ENCODE data around the gene SUMO3. TPM values are rescaled to one million over a fixed set of nuclear protein-coding genes. Genes with fewer than 3 reads are reported as not detected.

The SUMO3 gene
- total and polyA plus RNA-seq, 2 of the 4 experiments (the other 2 are of a cell fraction), result 64.9 to 101 TPM

DNA sequence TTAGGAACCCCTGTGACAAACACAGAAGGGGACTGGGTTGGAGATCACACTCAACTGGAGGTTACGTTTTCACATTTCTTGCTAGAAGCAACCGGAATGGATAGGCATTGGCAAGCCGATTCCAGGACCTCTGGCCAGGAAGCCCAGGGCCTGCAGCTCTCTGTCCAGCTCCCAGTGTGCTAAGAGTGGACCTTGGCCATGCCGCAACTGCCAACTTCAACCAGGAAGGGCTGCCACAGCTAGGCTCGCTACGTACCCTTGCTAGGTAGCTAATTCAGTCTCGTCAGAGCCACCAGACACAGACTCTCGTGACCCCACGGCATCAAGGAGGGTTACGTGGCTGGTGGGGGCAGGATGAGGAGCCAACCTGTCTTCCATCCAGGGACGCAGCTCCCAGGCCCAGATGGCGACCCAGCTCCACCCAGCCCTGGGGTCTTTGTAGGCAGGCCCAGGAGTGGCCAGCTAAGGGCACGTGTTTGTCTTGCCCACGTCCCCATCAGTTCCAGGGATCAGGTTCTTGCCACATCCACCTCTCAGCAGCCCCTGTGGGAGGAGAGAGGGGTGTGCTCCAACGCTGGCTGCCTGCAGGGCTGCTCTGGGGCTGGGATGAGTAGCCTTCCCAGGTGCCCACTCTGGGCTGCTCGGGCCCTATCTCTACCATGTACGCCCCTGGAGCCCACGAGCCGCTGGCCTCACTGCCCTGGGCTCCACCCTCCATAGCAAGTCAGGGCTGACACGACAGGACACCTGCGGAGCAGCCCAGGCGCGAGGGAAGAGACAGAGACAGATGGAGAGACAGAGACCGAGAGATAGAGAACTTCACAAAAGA, 55.4 kb downstream of the SUMO3 start (continued):
- no peak for TF ChIP-seq FOS (IDR thresholded peaks at IDR 0.05; ENCODE audit: low read depth, low read length)

DNA sequence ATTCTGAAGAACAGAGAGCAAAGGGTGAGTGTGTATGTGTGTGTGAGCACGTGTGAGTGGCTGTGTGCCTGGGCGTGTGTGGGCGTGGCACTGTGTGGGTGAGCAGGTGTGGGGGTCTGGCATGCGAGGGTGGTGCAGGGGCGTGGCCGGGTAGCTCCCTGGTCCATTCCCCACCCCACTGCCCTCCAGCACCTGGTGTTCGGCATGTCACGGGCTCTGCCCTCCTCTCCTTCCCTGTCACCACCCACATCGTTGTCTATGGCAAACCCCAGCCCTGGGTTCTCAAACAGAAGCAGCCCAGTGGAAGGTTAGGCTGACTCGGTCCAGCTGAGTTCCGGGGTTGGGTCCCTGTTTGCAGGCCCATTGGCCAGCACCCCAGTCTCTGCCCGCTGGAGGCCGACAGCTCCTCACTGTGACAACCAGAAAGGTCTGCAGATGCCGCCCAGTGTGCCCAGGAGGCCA, 56.1 kb downstream of the SUMO3 start:
- peaks cover 3% of the 10 kb centered on the region; the same call in 1 of the 2 replicates for H3K27me3 ChIP-seq (ENCODE audit: control insufficient read depth, insufficient read depth, low read length)
- in situ Hi-C loops (cut with MboI; ENCODE audit: low sequenced_read_pairs) (no loop called here), dilution Hi-C loops (cut with HindIII; ENCODE audit: low sequenced_read_pairs, unreplicated experiment) (no loop called here), intact Hi-C loops (cut with micrococcal nuclease) (no loop called here)
- no peak overlapping the region for H2AFZ ChIP-seq (replicated peaks; ENCODE audit: low read length, poor library complexity)
- no peak overlapping the region for H3K23ac ChIP-seq (ENCODE audit: low read depth, low read length)
- H2AK5ac ChIP-seq (ENCODE audit: low read depth, low read length), result no peak overlapping the region
- ChIA-PET POLR2A (ENCODE audit: unreplicated experiment) (no interaction called here), CTCF (no interaction called here)
- no peaks in the 10 kb centered on the region for H3K4me1 ChIP-seq (ENCODE audit: control insufficient read depth, insufficient read depth, low read length)
- no peak overlapping the region for H3K27ac ChIP-seq (ENCODE audit: insufficient read depth, low read length)
- no peak overlapping the region for H2BK15ac ChIP-seq (ENCODE audit: low read depth, low read length)
- H2BK5ac ChIP-seq (ENCODE audit: low read depth, low read length, poor library complexity, severe bottlenecking), result no peak overlapping the region
- no peak overlapping the region for H2AK9ac ChIP-seq (replicated peaks; ENCODE audit: low read depth, low read length, poor library complexity)
- no peak overlapping the region for H4K8ac ChIP-seq (ENCODE audit: low read depth in 2 of 2, low read length in 2 of 2)
- H4K91ac ChIP-seq (ENCODE audit: insufficient read depth, low read depth, low read length), result no peak overlapping the region
- H2BK120ac ChIP-seq (ENCODE audit: low read depth, low read length), result no peak overlapping the region
- H3K9me1 ChIP-seq (ENCODE audit: insufficient read depth, low read length), result no peaks in the 10 kb centered on the region
- H2BK20ac ChIP-seq (ENCODE audit: low read depth, low read length), result no peak overlapping the region
- no peaks in the 10 kb centered on the region for H3K36me3 ChIP-seq (ENCODE audit: control insufficient read depth, insufficient read depth, low read length)
- no peaks in the 10 kb centered on the region for H3K9me3 ChIP-seq (ENCODE audit: control insufficient read depth, insufficient read depth, low read length)
- no peak for DNase-seq
- H4K5ac ChIP-seq (ENCODE audit: low read depth, low read length), result no peak overlapping the region
- H3K56ac ChIP-seq (ENCODE audit: extremely low read depth, insufficient read depth, low read length), result no peak overlapping the region
- no peak overlapping the region for H3K4me2 ChIP-seq (ENCODE audit: low read depth, low read length)
- BruUV-seq (replicated peaks), result no TSS peak
- TF ChIP-seq SMC3 (IDR thresholded peaks at IDR 0.05; ENCODE audit: low read depth, low read length) (no peak), CHD1 (IDR thresholded peaks at IDR 0.05; ENCODE audit: low read depth, low read length) (no peak), MAZ (IDR thresholded peaks at IDR 0.05; ENCODE audit: borderline replicate concordance, low read depth, low read length) (no peak), RAD21 (IDR thresholded peaks at IDR 0.05; ENCODE audit: low read length) (no peak), MXI1 (IDR thresholded peaks at IDR 0.05; ENCODE audit: borderline replicate concordance, low read depth, low read length) (no peak), RCOR1 (IDR thresholded peaks at IDR 0.05; ENCODE audit: insufficient replicate concordance, low read length) (no peak), CEBPB (IDR thresholded peaks at IDR 0.05; ENCODE audit: low read depth, low read length) (no peak), ELK1 (IDR thresholded peaks at IDR 0.05; ENCODE audit: borderline replicate concordance, low read depth, low read length) (no peak), NFE2L2 (IDR thresholded peaks at IDR 0.05; ENCODE audit: low read depth, low read length) (no peak)
- TF ChIP-seq, protein P1, sequence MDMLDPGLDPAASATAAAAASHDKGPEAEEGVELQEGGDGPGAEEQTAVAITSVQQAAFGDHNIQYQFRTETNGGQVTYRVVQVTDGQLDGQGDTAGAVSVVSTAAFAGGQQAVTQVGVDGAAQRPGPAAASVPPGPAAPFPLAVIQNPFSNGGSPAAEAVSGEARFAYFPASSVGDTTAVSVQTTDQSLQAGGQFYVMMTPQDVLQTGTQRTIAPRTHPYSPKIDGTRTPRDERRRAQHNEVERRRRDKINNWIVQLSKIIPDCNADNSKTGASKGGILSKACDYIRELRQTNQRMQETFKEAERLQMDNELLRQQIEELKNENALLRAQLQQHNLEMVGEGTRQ (IDR thresholded peaks at IDR 0.05; ENCODE audit: low read depth, low read length), result no peak
- TF ChIP-seq, protein P2, sequence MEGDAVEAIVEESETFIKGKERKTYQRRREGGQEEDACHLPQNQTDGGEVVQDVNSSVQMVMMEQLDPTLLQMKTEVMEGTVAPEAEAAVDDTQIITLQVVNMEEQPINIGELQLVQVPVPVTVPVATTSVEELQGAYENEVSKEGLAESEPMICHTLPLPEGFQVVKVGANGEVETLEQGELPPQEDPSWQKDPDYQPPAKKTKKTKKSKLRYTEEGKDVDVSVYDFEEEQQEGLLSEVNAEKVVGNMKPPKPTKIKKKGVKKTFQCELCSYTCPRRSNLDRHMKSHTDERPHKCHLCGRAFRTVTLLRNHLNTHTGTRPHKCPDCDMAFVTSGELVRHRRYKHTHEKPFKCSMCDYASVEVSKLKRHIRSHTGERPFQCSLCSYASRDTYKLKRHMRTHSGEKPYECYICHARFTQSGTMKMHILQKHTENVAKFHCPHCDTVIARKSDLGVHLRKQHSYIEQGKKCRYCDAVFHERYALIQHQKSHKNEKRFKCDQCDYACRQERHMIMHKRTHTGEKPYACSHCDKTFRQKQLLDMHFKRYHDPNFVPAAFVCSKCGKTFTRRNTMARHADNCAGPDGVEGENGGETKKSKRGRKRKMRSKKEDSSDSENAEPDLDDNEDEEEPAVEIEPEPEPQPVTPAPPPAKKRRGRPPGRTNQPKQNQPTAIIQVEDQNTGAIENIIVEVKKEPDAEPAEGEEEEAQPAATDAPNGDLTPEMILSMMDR (conservative IDR thresholded peaks at IDR 0.05; ENCODE audit: low read depth, low read length), result no peak
- WGBS, 2 experiments (ENCODE audit: extremely low coverage in 2 of 2, insufficient read length in 1 of 2), result 92% methylated on average over 5 of the region's 14 CpGs; no CpG with 5 or more reads in 1 of the 2 experiments
- ATAC-seq (ENCODE audit: low read depth), result no peak
- no peaks in the 10 kb centered on the region; the same call in none of the 2 replicates for H4K20me1 ChIP-seq (ENCODE audit: insufficient read depth, low read length)
- H3K4me3 ChIP-seq (ENCODE audit: insufficient read depth, low read depth, low read length), result no peak overlapping the region
- no peak overlapping the region for H3K4ac ChIP-seq (ENCODE audit: low read depth, low read length)
- no peak overlapping the region for H3K18ac ChIP-seq (ENCODE audit: low read depth, low read length)
- no peak overlapping the region for H3K14ac ChIP-seq (replicated peaks; ENCODE audit: low read depth, low read length)
- H3K9ac ChIP-seq (ENCODE audit: low read depth, low read length), result no peak overlapping the region
- no peaks in the 10 kb centered on the region for H3K79me1 ChIP-seq (ENCODE audit: low read depth in 1 of 2, low read length in 2 of 2)

Data from IMR-90 (cell line).